ENCODE measurements around the gene PTGIR. TPM values are rescaled to one million over a fixed set of nuclear protein-coding genes. Genes with fewer than 3 reads are reported as not detected.

PTGIR gene
- total RNA-seq, 1 donor from 2014 or later = 0.46 TPM

- Mint-ChIP-seq H3K27me3 (peaks cover 2% of the 10 kb centered on the region), H3K27ac (no peak overlapping the region), H3K4me1 (ENCODE audit: unreplicated experiment) (peaks cover 10% of the 10 kb centered on the region), H3K36me3 (no peaks in the 10 kb centered on the region), H3K4me3 (no peak overlapping the region), H3K9me3 (peaks cover 4% of the 10 kb centered on the region)
- TF ChIP-seq CTCF (conservative IDR thresholded peaks at IDR 0.05) = no peak
- no peak for DNase-seq (ENCODE audit: extremely low spot score, unreplicated experiment)
Observed at GRCh38 chr19:46578450-46578849, 46.4 kb downstream of the PTGIR start.

GRCh38 chr19:46574533-46574932, 50.4 kb downstream of the PTGIR start:
- Mint-ChIP-seq H3K4me3 (no peak overlapping the region), H3K9me3 (peaks cover 2% of the 10 kb centered on the region), H3K27me3 (peaks cover 10% of the 10 kb centered on the region), H3K36me3 (no peaks in the 10 kb centered on the region), H3K4me1 (ENCODE audit: unreplicated experiment) (peaks cover 10% of the 10 kb centered on the region), H3K27ac (no peak overlapping the region)
- no peak for TF ChIP-seq CTCF (conservative IDR thresholded peaks at IDR 0.05)
- no peak for DNase-seq (ENCODE audit: extremely low spot score, unreplicated experiment)

DNA sequence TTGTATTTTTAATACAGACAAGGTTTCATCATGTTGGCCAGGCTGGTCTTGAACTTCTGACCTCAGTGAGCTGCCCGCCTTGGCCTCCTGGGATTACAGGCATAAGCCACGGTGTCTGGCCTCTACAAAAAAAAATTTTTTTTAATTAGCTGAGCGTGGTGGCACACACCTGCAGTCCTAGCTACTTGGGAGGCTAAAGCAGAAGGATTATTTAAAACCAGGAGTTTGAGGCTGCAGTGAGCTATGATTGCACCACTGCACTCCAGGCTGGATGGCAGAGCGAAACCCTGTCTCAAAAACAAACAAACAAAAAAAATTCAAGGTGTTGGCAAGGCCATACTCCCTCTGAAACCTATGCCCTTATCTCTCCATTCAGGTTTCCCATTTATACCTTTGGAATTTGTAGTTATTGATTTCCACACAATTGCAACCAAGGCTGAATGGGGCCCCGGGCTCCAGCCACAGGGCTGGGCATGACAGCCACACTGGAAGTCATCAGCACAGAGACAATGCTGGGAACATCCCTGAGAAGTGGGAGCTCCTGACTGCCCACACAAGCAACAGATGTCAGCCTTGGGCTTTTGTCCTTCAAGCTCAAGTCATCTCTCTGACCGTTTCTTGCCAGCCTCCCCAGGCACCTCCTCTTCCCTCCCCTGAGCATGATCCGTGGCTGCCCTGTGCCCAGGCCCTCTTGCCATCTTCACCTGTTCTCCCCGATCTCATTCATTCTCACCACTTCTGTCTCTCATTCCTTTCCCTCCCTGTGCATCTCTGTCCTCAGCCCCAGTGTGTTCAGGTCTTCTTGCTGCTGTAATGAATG, 51.0 kb downstream of the PTGIR start:
- TF ChIP-seq CTCF (conservative IDR thresholded peaks at IDR 0.05) = no peak
- no peaks in the 10 kb centered on the region for H3K36me3 Mint-ChIP-seq
- H3K9me3 Mint-ChIP-seq = peaks cover 4% of the 10 kb centered on the region
- H3K4me3 Mint-ChIP-seq = no peak overlapping the region
- no peak for DNase-seq (ENCODE audit: extremely low spot score, unreplicated experiment)
- peaks cover 10% of the 10 kb centered on the region for H3K27me3 Mint-ChIP-seq
- peaks cover 7% of the 10 kb centered on the region for H3K4me1 Mint-ChIP-seq (ENCODE audit: unreplicated experiment)
- no peak overlapping the region for H3K27ac Mint-ChIP-seq

DNA sequence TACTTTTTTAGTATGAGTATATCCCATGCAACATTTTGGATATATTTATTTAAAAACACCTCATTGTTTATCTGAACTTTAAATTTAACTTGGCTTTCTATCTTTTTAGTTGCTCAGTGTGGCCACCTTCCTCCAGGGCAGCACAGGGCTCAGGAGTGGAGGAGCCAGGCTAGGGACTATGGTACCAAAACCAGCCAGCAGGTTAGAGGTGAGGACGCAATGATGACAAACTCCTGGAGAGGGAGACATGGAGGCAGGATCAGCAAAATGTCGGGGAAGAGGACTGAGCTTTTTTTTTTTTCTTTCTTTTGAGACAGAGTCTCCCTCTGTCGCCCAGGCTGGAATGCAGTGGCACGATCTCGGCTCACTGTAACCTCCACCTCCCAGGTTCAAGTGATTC, 53.4 kb downstream of the PTGIR start:
- Mint-ChIP-seq H3K36me3 (no peaks in the 10 kb centered on the region), H3K4me3 (no peak overlapping the region)
- no peak for DNase-seq (ENCODE audit: extremely low spot score, unreplicated experiment)

More for the DNA sequence above, 53.4 kb downstream of the PTGIR start:
- no peak overlapping the region for H3K27ac Mint-ChIP-seq
- peaks cover 7% of the 10 kb centered on the region for H3K4me1 Mint-ChIP-seq (ENCODE audit: unreplicated experiment)
- peak; percentile 54 for TF ChIP-seq CTCF (conservative IDR thresholded peaks at IDR 0.05)
- H3K9me3 Mint-ChIP-seq = peaks cover 4% of the 10 kb centered on the region
- H3K27me3 Mint-ChIP-seq = peaks cover 7% of the 10 kb centered on the region

Other genes with a start within 250 kb of the PTGIR start
- 22.1 and 29.3 TPM in 2 replicates for gene CCDC8, start 211.5 kb downstream of the PTGIR start, total RNA-seq (ENCODE audit: low replicate concordance)
- 0.10 and 2.0 TPM in 2 replicates for gene PNMA8C, start 196.2 kb downstream of the PTGIR start, total RNA-seq (ENCODE audit: low replicate concordance)
- gene PNMA8A, start 153.5 kb downstream of the PTGIR start, total RNA-seq (ENCODE audit: low replicate concordance) = 6.7 and 21.9 TPM in 2 replicates
- gene PNMA8B, start 129.2 kb downstream of the PTGIR start, total RNA-seq (ENCODE audit: low replicate concordance) = 0.17 and 2.4 TPM in 2 replicates
- 315 and 335 TPM in 2 replicates for gene CALM3, start 23.8 kb downstream of the PTGIR start, total RNA-seq (ENCODE audit: low replicate concordance)
- gene GNG8, start 11.1 kb upstream of the PTGIR start, total RNA-seq (ENCODE audit: low replicate concordance) = 2.4 TPM in 1 of 2 replicates, not detected in the other
- 1.3 and 24.5 TPM in 2 replicates for gene DACT3, start 36.1 kb upstream of the PTGIR start, total RNA-seq (ENCODE audit: low replicate concordance)
- 56.8 and 70.8 TPM in 2 replicates for gene PRKD2, start 92.0 kb upstream of the PTGIR start, total RNA-seq (ENCODE audit: low replicate concordance)
- 24.2 and 38.4 TPM in 2 replicates for gene FKRP, start 121.0 kb upstream of the PTGIR start, total RNA-seq (ENCODE audit: low replicate concordance)
- 83.4 and 105 TPM in 2 replicates for gene STRN4, start 121.4 kb upstream of the PTGIR start, total RNA-seq (ENCODE audit: low replicate concordance)
- 91.4 and 137 TPM in 2 replicates for gene SLC1A5, start 163.5 kb upstream of the PTGIR start, total RNA-seq (ENCODE audit: low replicate concordance)
- 128 and 135 TPM in 2 replicates for gene AP2S1, start 225.8 kb upstream of the PTGIR start, total RNA-seq (ENCODE audit: low replicate concordance)
- gene ARHGAP35, start 235.9 kb upstream of the PTGIR start, total RNA-seq (ENCODE audit: low replicate concordance) = 54.1 and 72.3 TPM in 2 replicates